Measurements from ENCODE around the gene BICDL2.

- TF ChIP-seq GLI4 (tag by site-specific recombination; IDR thresholded peaks at IDR 0.05) (no peak), CTCF (tag by site-specific recombination; IDR thresholded peaks at IDR 0.05) (no peak), ZNF660 (tag by site-specific recombination; IDR thresholded peaks at IDR 0.05) (no peak), TCF7L2 (IDR thresholded peaks at IDR 0.05; ENCODE audit: borderline replicate concordance, low read depth, low read length) (no peak), ZNF211 (tag by site-specific recombination; IDR thresholded peaks at IDR 0.05; ENCODE audit: low read depth) (no peak), ZNF24 (tag by site-specific recombination; IDR thresholded peaks at IDR 0.05) (no peak), ZNF488 (tag by site-specific recombination; IDR thresholded peaks at IDR 0.05) (no peak), ZNF157 (tag by site-specific recombination; IDR thresholded peaks at IDR 0.05) (no peak), KLF7 (tag by site-specific recombination; IDR thresholded peaks at IDR 0.05; ENCODE audit: borderline replicate concordance) (no peak)
These were observed 7.1 kb downstream of the BICDL2 start for GRCh38 chr16:3029491-3030221.

Measured in HEK293 (cell line).